PC-9 (cell line): ENCODE measurements around the gene TAP2. TPM values are rescaled to one million over a fixed set of nuclear protein-coding genes. Genes with fewer than 3 reads are reported as not detected.

Experiments
- BruUV-seq: library from RNA; stranded (reverse); fragments of 400-500 nt; replicated peaks from 2 replicates; lab custom pipeline; 2021; lab: Mats Ljungman, UMichigan
- CTCF ChIA-PET: fragments of 300-600 bp; sonication (Branson Sonifier 250); formaldehyde crosslinking; loops from one replicate; lab custom pipeline; 2022; ENCODE audit warnings: antibody characterized with exemption; lab: Charles Lee
- POLR2A ChIA-PET: fragments of 300-600 bp; sonication (Branson Sonifier 250); formaldehyde crosslinking; loops from one replicate; lab custom pipeline; 2022; ENCODE audit warnings: antibody characterized with exemption; ENCODE audit not compliant: unreplicated experiment; lab: Charles Lee
- DNase-seq, 2 experiments: peaks; one replicate each; pipeline versions ENCODE4 v3.0.0 to v3.0.0-alpha.2; 2015 to 2022; ENCODE audit warnings: mixed read lengths in 1 of 2
- H2AFZ ChIP-seq: fragments of 200-600 bp; sonication (generic); 2 replicates; pipeline ENCODE4 v1.8.1; 2017; ENCODE audit warnings: antibody characterized with exemption
- H3F3A ChIP-seq: fragments of 200-600 bp; sonication (generic); 2 replicates; pipeline ENCODE4 v1.8.1; 2017; ENCODE audit warnings: antibody characterized with exemption, mild to moderate bottlenecking, low read depth; ENCODE audit not compliant: insufficient read depth
- H3K27ac ChIP-seq: fragments of 200-600 bp; sonication (generic); 2 replicates; pipeline ENCODE4 v1.6.1; 2016; ENCODE audit warnings: mixed run types
- H3K27me3 ChIP-seq: fragments of 200-600 bp; sonication (generic); 2 replicates; pipeline ENCODE4 v1.6.1; 2016; ENCODE audit warnings: low read depth, mixed run types; ENCODE audit not compliant: insufficient read depth
- H3K36me3 ChIP-seq: fragments of 200-600 bp; sonication (generic); 2 replicates; pipeline ENCODE4 v1.6.1; 2016; ENCODE audit warnings: low read depth, mixed run types
- H3K4me1 ChIP-seq: fragments of 200-600 bp; sonication (generic); replicated peaks from 2 replicates; pipeline ENCODE4 v1.6.1; 2016; ENCODE audit warnings: mixed run types; ENCODE audit not compliant: insufficient read depth
- H3K4me2 ChIP-seq: fragments of 200-600 bp; sonication (generic); 2 replicates; pipeline ENCODE4 v1.6.1; 2017; ENCODE audit warnings: mixed run types
- H3K4me3 ChIP-seq: fragments of 200-600 bp; sonication (generic); 2 replicates; pipeline ENCODE4 v1.6.1; 2016; ENCODE audit warnings: mixed run types
- H3K79me2 ChIP-seq: fragments of 200-600 bp; sonication (generic); 2 replicates; pipeline ENCODE4 v1.6.1; 2017; ENCODE audit warnings: low read depth, mixed run types
- H3K9me2 ChIP-seq: fragments of 200-600 bp; sonication (generic); 2 replicates; pipeline ENCODE4 v1.8.1; 2017; ENCODE audit warnings: mild to moderate bottlenecking; ENCODE audit not compliant: insufficient read depth
- H3K9me3 ChIP-seq: fragments of 200-600 bp; sonication (generic); 2 replicates; pipeline ENCODE4 v1.8.1; 2016; ENCODE audit warnings: low read depth; ENCODE audit not compliant: insufficient read depth
- H4K20me1 ChIP-seq: fragments of 200-600 bp; sonication (generic); 2 replicates; pipeline ENCODE4 v1.8.1; 2017; ENCODE audit not compliant: insufficient read depth
- EZH2 ChIP-seq: fragments of 200-600 bp; sonication (generic); IDR thresholded peaks from 2 replicates; pipeline ENCODE4 v1.8.0; 2017; ENCODE audit warnings: antibody characterized with exemption, low read depth
- intact Hi-C: fragments of 100-400 bp; cut with micrococcal nuclease; formaldehyde crosslinking; loops from one replicate; pipeline ENCODE4 v1.10.0; 2022; ENCODE audit not compliant: unreplicated experiment
- total RNA-seq: library from RNA; stranded (reverse); gene quantifications from 2 replicates; pipeline ENCODE4 v1.2.3, GENCODE V29; 2021
- TF ChIP-seq, protein P1 (sequence below): fragments of 200-600 bp; sonication (generic); conservative IDR thresholded peaks from 2 replicates; pipeline ENCODE4 v1.6.1; 2017; ENCODE audit warnings: mixed run types, antibody characterized with exemption, mild to moderate bottlenecking, moderate library complexity

The TAP2 gene
- total RNA-seq, 1 experiment from 2014 or later = 70.6 TPM

DNA sequence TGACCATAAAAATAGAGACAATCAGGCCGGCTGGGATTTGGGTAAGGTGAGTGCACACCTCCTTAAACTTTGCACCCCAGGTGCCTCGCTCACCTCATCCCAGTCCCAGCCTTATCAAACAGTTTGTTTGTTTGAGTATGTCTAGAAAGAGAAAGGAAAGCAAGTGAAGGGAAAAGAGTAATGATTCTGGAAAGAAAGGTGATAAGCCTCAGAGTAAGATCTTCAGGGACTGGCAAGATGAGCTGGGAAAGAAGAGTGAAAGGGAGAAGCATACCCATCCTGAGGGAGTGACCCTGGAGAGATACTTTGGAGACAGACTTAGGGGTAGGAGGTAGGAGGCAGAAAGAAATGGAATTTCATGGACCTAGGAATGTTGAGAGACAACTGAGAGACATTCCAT lies 1.7 kb downstream of the TAP2 start:
- 0 out of 2 replicates have a peak, but pooled peaks cover 9% of the 10 kb centered on the region for H3F3A ChIP-seq
- no peaks in the 10 kb centered on the region for H4K20me1 ChIP-seq
- H3K36me3 ChIP-seq = no peaks in the 10 kb centered on the region
- H3K9me2 ChIP-seq = no peaks in the 10 kb centered on the region
- H2AFZ ChIP-seq = no peak overlapping the region
- H3K4me2 ChIP-seq = peak overlapping the region; percentile 95
- H3K27ac ChIP-seq = no peak overlapping the region
- CTCF ChIA-PET = no interaction called here
- no peaks in the 10 kb centered on the region for H3K9me3 ChIP-seq
- H3K4me1 ChIP-seq = peaks cover 9% of the 10 kb centered on the region
- DNase-seq = no peak
- TF ChIP-seq, protein P1, sequence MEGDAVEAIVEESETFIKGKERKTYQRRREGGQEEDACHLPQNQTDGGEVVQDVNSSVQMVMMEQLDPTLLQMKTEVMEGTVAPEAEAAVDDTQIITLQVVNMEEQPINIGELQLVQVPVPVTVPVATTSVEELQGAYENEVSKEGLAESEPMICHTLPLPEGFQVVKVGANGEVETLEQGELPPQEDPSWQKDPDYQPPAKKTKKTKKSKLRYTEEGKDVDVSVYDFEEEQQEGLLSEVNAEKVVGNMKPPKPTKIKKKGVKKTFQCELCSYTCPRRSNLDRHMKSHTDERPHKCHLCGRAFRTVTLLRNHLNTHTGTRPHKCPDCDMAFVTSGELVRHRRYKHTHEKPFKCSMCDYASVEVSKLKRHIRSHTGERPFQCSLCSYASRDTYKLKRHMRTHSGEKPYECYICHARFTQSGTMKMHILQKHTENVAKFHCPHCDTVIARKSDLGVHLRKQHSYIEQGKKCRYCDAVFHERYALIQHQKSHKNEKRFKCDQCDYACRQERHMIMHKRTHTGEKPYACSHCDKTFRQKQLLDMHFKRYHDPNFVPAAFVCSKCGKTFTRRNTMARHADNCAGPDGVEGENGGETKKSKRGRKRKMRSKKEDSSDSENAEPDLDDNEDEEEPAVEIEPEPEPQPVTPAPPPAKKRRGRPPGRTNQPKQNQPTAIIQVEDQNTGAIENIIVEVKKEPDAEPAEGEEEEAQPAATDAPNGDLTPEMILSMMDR = no peak
- no peak for TF ChIP-seq EZH2
- no peak overlapping the region; the same call in 1 of the 2 replicates for H3K4me3 ChIP-seq
- TSS peak; percentile 20 for BruUV-seq
- intact Hi-C loops = no loop called here
- no peaks in the 10 kb centered on the region for H3K27me3 ChIP-seq
- H3K79me2 ChIP-seq = no peaks in the 10 kb centered on the region
- POLR2A ChIA-PET = no interaction called here

DNA sequence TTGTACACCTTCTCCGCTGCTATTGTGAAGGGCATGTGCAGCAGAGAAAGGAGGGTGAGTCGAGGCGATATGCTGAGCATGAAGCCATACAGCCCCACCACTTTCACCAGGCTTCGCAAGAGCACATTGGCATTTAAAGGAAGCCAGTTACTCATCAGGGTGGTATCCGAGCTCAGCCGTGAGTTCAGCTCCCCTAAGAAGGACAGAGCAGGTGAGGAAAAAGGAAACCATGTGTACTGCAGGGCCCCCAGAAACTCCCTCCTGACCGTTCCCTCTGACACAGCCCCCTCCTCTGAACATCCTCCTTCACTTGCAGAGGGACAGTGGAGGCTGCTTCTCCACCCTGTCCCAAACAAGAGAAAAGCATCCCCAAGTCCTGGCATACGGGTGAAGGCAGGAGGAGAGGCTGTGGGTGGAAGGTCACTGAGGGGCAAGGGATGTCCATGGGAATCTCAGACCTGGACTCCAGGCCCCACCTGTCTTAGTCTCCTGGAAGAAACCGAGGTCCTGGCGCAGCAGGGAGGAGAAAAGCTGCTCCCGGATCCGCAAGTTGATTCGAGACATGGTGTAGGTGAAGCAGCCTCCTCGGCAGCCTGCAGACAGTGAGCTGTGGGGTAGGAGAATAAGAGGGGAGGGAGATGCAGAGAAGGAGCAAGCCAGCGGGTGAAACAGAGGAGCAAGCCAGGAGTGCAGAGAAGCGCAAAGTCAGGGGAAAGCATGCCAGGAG lies 3.2 kb downstream of the TAP2 start:
- Histone ChIP-seq H3K4me1 (peaks cover 9% of the 10 kb centered on the region), H4K20me1 (no peaks in the 10 kb centered on the region), H3K79me2 (no peaks in the 10 kb centered on the region), H2AFZ (no peak overlapping the region), H3F3A (0 out of 2 replicates have a peak, but pooled peaks cover 9% of the 10 kb centered on the region), H3K9me2 (no peaks in the 10 kb centered on the region), H3K9me3 (no peaks in the 10 kb centered on the region), H3K36me3 (no peaks in the 10 kb centered on the region), H3K27ac (no peak overlapping the region), H3K4me2 (no peak overlapping the region), H3K27me3 (no peaks in the 10 kb centered on the region), H3K4me3 (no peak overlapping the region)
- CTCF ChIA-PET = no interaction called here
- TF ChIP-seq, protein P1 = no peak
- TF ChIP-seq EZH2 = no peak
- DNase-seq = no peak
- no TSS peak for BruUV-seq
- POLR2A ChIA-PET = no interaction called here
- intact Hi-C loops = no loop called here

DNA sequence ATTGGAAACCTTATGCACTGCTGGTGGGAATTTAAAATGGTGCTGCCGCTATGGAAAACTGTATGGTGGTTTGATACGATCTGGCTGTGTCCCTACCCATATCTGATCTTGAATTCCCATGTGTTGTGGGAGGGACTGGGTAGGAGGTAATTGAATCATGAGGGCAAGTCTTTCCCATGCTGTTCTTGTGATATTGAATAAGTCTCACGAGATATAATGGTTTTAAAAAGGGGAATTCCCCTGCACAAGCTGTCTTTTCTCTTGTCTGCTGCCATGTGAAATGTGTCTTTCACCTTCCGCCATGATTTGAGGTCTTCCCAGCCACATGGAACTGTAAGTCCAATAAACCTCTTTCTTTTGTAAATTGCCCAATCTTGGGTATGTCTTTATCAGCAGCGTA lies 4.9 kb downstream of the TAP2 start:
- ChIA-PET CTCF (no interaction called here), POLR2A (no interaction called here)
- TF ChIP-seq, protein P1 = no peak
- no peak for TF ChIP-seq EZH2
- Histone ChIP-seq H3K27ac (no peak overlapping the region), H4K20me1 (no peaks in the 10 kb centered on the region), H3K4me3 (no peak overlapping the region), H3K9me3 (no peaks in the 10 kb centered on the region), H3K27me3 (no peaks in the 10 kb centered on the region), H3K79me2 (no peaks in the 10 kb centered on the region), H3F3A (no peaks in the 10 kb centered on the region), H3K9me2 (no peaks in the 10 kb centered on the region), H3K36me3 (no peaks in the 10 kb centered on the region), H3K4me1 (peaks cover 9% of the 10 kb centered on the region), H3K4me2 (no peak overlapping the region), H2AFZ (no peak overlapping the region)
- no TSS peak for BruUV-seq
- no peak for DNase-seq
- intact Hi-C loops = no loop called here
